T-helper 9 cell (primary cell): ENCODE results near the gene ZNF575.

Source experiments
- DNase-seq: peaks from one replicate; pipeline ENCODE4 v3.0.0-alpha.2; 2020
- total RNA-seq, 2 donors: gene quantifications; one replicate each; lab custom pipeline; 2026; lab: John Stamatoyannopoulos, UW

Gene ZNF575
- 0.56 to 1.2 reads per million in 2 donors for total RNA-seq

- peak; percentile 63 for DNase-seq
These were observed at the start of gene ZNF575 for GRCh38 chr19:43532962-43533545. ZNF575 (plus strand) TSS chr19:43533188; CDS start chr19:43534423, 1,235 bp downstream.

- no peak for DNase-seq
These were observed 49.7 kb upstream of the ZNF575 start for GRCh38 chr19:43483281-43483680.

GRCh38 chr19:43485951-43486350, 47.0 kb upstream of the ZNF575 start:
- DNase-seq, result no peak

GRCh38 chr19:43486412-43486811, 46.6 kb upstream of the ZNF575 start:
- no peak for DNase-seq

- DNase-seq, result no peak
These were observed 44.8 kb upstream of the ZNF575 start for GRCh38 chr19:43488179-43488578.

GRCh38 chr19:43489310-43489709, 43.7 kb upstream of the ZNF575 start:
- no peak for DNase-seq

GRCh38 chr19:43489979-43490599, 42.9 kb upstream of the ZNF575 start:
- no peak for DNase-seq

GRCh38 chr19:43490759-43491158, 42.2 kb upstream of the ZNF575 start:
- no peak for DNase-seq

- DNase-seq, result no peak
These were observed 37.9 kb upstream of the ZNF575 start for GRCh38 chr19:43495082-43495481.

- no peak for DNase-seq
These were observed 36.0 kb upstream of the ZNF575 start for GRCh38 chr19:43496960-43497359.

- no peak for DNase-seq
These were observed 34.6 kb upstream of the ZNF575 start for GRCh38 chr19:43498233-43498842.

GRCh38 chr19:43499042-43499441, 33.9 kb upstream of the ZNF575 start:
- DNase-seq, result no peak

- no peak for DNase-seq
These were observed 31.1 kb upstream of the ZNF575 start for GRCh38 chr19:43501661-43502418.

- DNase-seq, result no peak
These were observed 30.5 kb upstream of the ZNF575 start for GRCh38 chr19:43502419-43502976.

- peak; percentile 100 for DNase-seq
These were observed 29.2 kb upstream of the ZNF575 start for GRCh38 chr19:43503501-43504425.

GRCh38 chr19:43504426-43505185, 28.4 kb upstream of the ZNF575 start, which contains the start of gene PHLDB3:
PHLDB3 (minus strand) TSS chr19:43504746; CDS start chr19:43504118, 628 bp downstream.
- DNase-seq, result peak; percentile 36

- DNase-seq, result no peak
These were observed 27.9 kb upstream of the ZNF575 start for GRCh38 chr19:43505186-43505456.

GRCh38 chr19:43505941-43506340, 27.0 kb upstream of the ZNF575 start:
- DNase-seq, result no peak

GRCh38 chr19:43506629-43507028, 26.4 kb upstream of the ZNF575 start:
- DNase-seq, result no peak

- DNase-seq, result no peak
These were observed 25.1 kb upstream of the ZNF575 start for GRCh38 chr19:43507880-43508279.

- DNase-seq, result no peak
These were observed 22.3 kb upstream of the ZNF575 start for GRCh38 chr19:43510713-43511112.
